Limb (tissue), 2 donors: Measurements from ENCODE around the gene DCAF6.
"Not testable (repeated sequence)": the region's sequence is repeated elsewhere in the genome, so short reads cannot be mapped to it uniquely, and the experiment has no call there.

Experiments used
- DNase-seq, 2 donors: peaks; one replicate each; pipeline ENCODE4 v3.0.0-alpha.2; 2016; ENCODE audit errors: extremely low spot score in 2 of 2

Gene DCAF6

GRCh38 chr1:167936068-167936929, at the start of gene DCAF6:
TSS of gene DCAF6 (plus strand) at chr1:167936683. CDS start at chr1:167936912, 229 bp downstream.
- peak; percentile 99 for DNase-seq

GRCh38 chr1:167887187-167887586, 49.3 kb upstream of the DCAF6 start:
- DNase-seq = not testable (repeated sequence)

GRCh38 chr1:167890400-167890799, 46.1 kb upstream of the DCAF6 start:
- DNase-seq = no peak

- no peak for DNase-seq
Observed at GRCh38 chr1:167893798-167894197, 42.7 kb upstream of the DCAF6 start.

GRCh38 chr1:167898578-167899222, 37.8 kb upstream of the DCAF6 start:
- DNase-seq = no peak

GRCh38 chr1:167899253-167899681, 37.2 kb upstream of the DCAF6 start:
- no peak for DNase-seq

GRCh38 chr1:167900907-167901306, 35.6 kb upstream of the DCAF6 start:
- no peak for DNase-seq

- no peak for DNase-seq
Observed at GRCh38 chr1:167904652-167905130, 31.8 kb upstream of the DCAF6 start.

GRCh38 chr1:167905182-167905581, 31.3 kb upstream of the DCAF6 start:
- peak in 1 of 2 donors; percentile 18 for DNase-seq

- no peak for DNase-seq
Observed at GRCh38 chr1:167905671-167906070, 30.8 kb upstream of the DCAF6 start.

GRCh38 chr1:167909691-167910180, 26.7 kb upstream of the DCAF6 start:
- no peak for DNase-seq

GRCh38 chr1:167910530-167910929, 26.0 kb upstream of the DCAF6 start:
- no peak for DNase-seq

- no peak for DNase-seq
Observed at GRCh38 chr1:167911413-167911812, 25.1 kb upstream of the DCAF6 start.

- no peak for DNase-seq
Observed at GRCh38 chr1:167912294-167912693, 24.2 kb upstream of the DCAF6 start.

GRCh38 chr1:167913895-167914496, 22.5 kb upstream of the DCAF6 start, which contains the start of gene ADCY10:
TSS of gene ADCY10 (minus strand) at chr1:167914134. CDS start at chr1:167905140, 8,994 bp downstream.
- no peak for DNase-seq

- no peak for DNase-seq
Observed at GRCh38 chr1:167915569-167915968, 20.9 kb upstream of the DCAF6 start.

GRCh38 chr1:167916766-167917511, 19.5 kb upstream of the DCAF6 start:
- no peak for DNase-seq

- DNase-seq = no peak
Observed at GRCh38 chr1:167922023-167922422, 14.5 kb upstream of the DCAF6 start.

GRCh38 chr1:167922611-167923074, 13.8 kb upstream of the DCAF6 start:
- DNase-seq = no peak

GRCh38 chr1:167923324-167924056, 13.0 kb upstream of the DCAF6 start:
- DNase-seq = no peak
